K562 (cell line): ENCODE data around the gene IGF1R. TPM values are rescaled to one million over a fixed set of nuclear protein-coding genes. Genes with fewer than 3 reads are reported as not detected.

Experiments used
- ATAC-seq: fragments of 200-7000 bp; cut with Tn5 transposase; 3 replicates; pipeline ENCODE4 v1.9.1; 2020; ENCODE audit warnings: moderate library complexity
- BruUV-seq: library from RNA; stranded (reverse); fragments of 400-500 nt; replicated peaks from 2 replicates; lab custom pipeline; 2021; lab: Mats Ljungman, UMichigan
- CTCF ChIA-PET: fragments of 300-600 bp; formaldehyde crosslinking; extraction: SDS; loops from one replicate; lab custom pipeline; 2021; ENCODE audit warnings: low intra/inter-chr PET ratio; lab: Yijun Ruan, JAX
- POLR2A ChIA-PET: fragments of 300-600, 350-650 bp; sonication (Branson Sonifier 250); formaldehyde crosslinking; extraction: SDS; loops from one replicate; lab custom pipeline; 2021; ENCODE audit warnings: antibody characterized with exemption, inconsistent platforms; lab: Yijun Ruan, JAX
- DNase-seq, 4 experiments: peaks; one replicate each; pipeline versions ENCODE4 v3.0.0 to v3.0.0-alpha.2; 2011 to 2018; ENCODE audit warnings: low spot score in 3 of 4, mixed read lengths in 3 of 4; ENCODE audit errors: extremely low read depth in 1 of 4
- FAIRE-seq: peaks from 2 replicates; lab custom pipeline; 2011; peaks lifted over from hg19 to GRCh38; lab: Jason Lieb, UNC
- H2AFZ ChIP-seq: 2 replicates; pipeline ENCODE4 v1.6.0; 2011; ENCODE audit warnings: low read depth, low read length, control low read depth, inconsistent platforms
- H3K27ac ChIP-seq: fragments of 200-600 bp; 3 replicates; pipeline ENCODE4 v1.8.0; 2011; ENCODE audit warnings: low read depth, mild to moderate bottlenecking, control low read depth, inconsistent platforms, low read length, moderate library complexity, mixed read lengths; ENCODE audit errors: extremely low read depth
- H3K27me3 ChIP-seq, 2 experiments: fragments of 300-600 bp in 1 of 2; 2 replicates in 1 of 2; 3 replicates in 1 of 2; pipeline versions ENCODE4 v1.6.0 to v1.8.0; 2011; ENCODE audit warnings: inconsistent platforms in 2 of 2, low read length in 2 of 2, mild to moderate bottlenecking in 1 of 2, mixed read lengths in 1 of 2, moderate library complexity in 1 of 2; ENCODE audit not compliant: control insufficient read depth in 2 of 2, insufficient read depth in 2 of 2
- H3K36me3 ChIP-seq: fragments of 300-600 bp; 3 replicates; pipeline ENCODE4 v1.8.0; 2011; ENCODE audit warnings: mild to moderate bottlenecking, low read length, inconsistent platforms; ENCODE audit not compliant: control insufficient read depth, insufficient read depth
- H3K4me1 ChIP-seq, 2 experiments: fragments of 200-600 bp in 1 of 2; replicated peaks in 1 of 2; 2 replicates in 1 of 2; 3 replicates in 1 of 2; pipeline versions ENCODE4 v1.5.1 to v1.8.0; 2011; ENCODE audit warnings: inconsistent platforms in 2 of 2, low read length in 2 of 2, mild to moderate bottlenecking in 1 of 2, mixed read lengths in 1 of 2, moderate library complexity in 1 of 2; ENCODE audit not compliant: control insufficient read depth in 2 of 2, insufficient read depth in 2 of 2
- H3K4me2 ChIP-seq: 2 replicates; pipeline ENCODE4 v1.6.1; 2011; ENCODE audit warnings: low read length, control low read depth, inconsistent platforms, mixed read lengths; ENCODE audit not compliant: insufficient read depth
- H3K4me3 ChIP-seq: fragments of 200-600 bp; sonication (generic), shearing (Covaris generic); 2 replicates; pipeline ENCODE4 v1.5.1; 2016; ENCODE audit warnings: control low read depth, inconsistent platforms
- H3K79me2 ChIP-seq: fragments of 200-600 bp; 3 replicates; pipeline ENCODE4 v1.8.0; 2011; ENCODE audit warnings: low read length, inconsistent platforms; ENCODE audit not compliant: control insufficient read depth, insufficient read depth
- H3K9ac ChIP-seq, 2 experiments: 2 replicates each; pipeline versions ENCODE4 v1.6.0 to v1.6.1; 2011; ENCODE audit warnings: low read depth in 2 of 2, low read length in 2 of 2, control low read depth in 1 of 2, inconsistent platforms in 1 of 2, mild to moderate bottlenecking in 1 of 2, mixed read lengths in 1 of 2; ENCODE audit not compliant: insufficient read depth in 1 of 2
- H3K9me1 ChIP-seq: one replicate; pipeline ENCODE4 v1.6.0; 2011; ENCODE audit warnings: inconsistent platforms, mild to moderate bottlenecking, low read length, moderate library complexity; ENCODE audit not compliant: control insufficient read depth, insufficient read depth
- H3K9me3 ChIP-seq: replicated peaks from 2 replicates; pipeline ENCODE4 v1.5.1; 2011; ENCODE audit warnings: low read depth, low read length, inconsistent platforms; ENCODE audit not compliant: control insufficient read depth, insufficient read depth
- H4K20me1 ChIP-seq: replicated peaks from 2 replicates; pipeline ENCODE4 v1.6.1; 2011; ENCODE audit warnings: low read length, inconsistent platforms, mixed read lengths; ENCODE audit not compliant: control insufficient read depth, insufficient read depth
- ETV6 ChIP-seq, 3 experiments: fragments of 150-350 bp in 1 of 3; sonication (generic) in 1 of 3; formaldehyde crosslinking in 1 of 3; IDR thresholded peaks; 2 replicates each; pipeline versions ENCODE4 v1.6.1 to v1.8.0; 2014 to 2022; ENCODE audit warnings: borderline replicate concordance in 2 of 3, low read depth in 2 of 3, antibody characterized with exemption in 1 of 3, low read length in 1 of 3, mild to moderate bottlenecking in 1 of 3, missing genetic modification reagents in 1 of 3
- WGBS: fragments of 100-300 bp; shearing (Covaris generic); methylation state at CpG from one replicate; pipeline ENCODE4 v1.1.6; 2016; ENCODE audit warnings: low coverage, mixed read lengths; ENCODE audit not compliant: insufficient coverage; ENCODE audit errors: missing lambda C conversion rate; 5-methylcytosine and 5-hydroxymethylcytosine counted together
- in situ Hi-C: fragments of 300-500 bp; cut with MboI; formaldehyde crosslinking; loops from 4 replicates; pipeline ENCODE4 v1.15.0; 2018; ENCODE audit warnings: inconsistent platforms, mixed read lengths
- intact Hi-C: fragments of 100-400 bp; cut with micrococcal nuclease; formaldehyde crosslinking; loops from 2 replicates; pipeline ENCODE4 v1.14.2; 2022
- polyA plus RNA-seq, 8 experiments: library from polyadenylated mRNA; depleted of rRNA in 4 of 8; stranded (reverse) in 5 of 8; unstranded in 3 of 8; fragments of >200 nt; fragmentation: Nextera tagmentation in 2 of 8; fragmentation: Illumina TruSeq in 1 of 8; extraction: Ambion mirVana in 2 of 8; extraction: Trizol in 1 of 8; gene quantifications; 2 replicates each; pipeline versions ENCODE4 v1.2.1 to v1.2.3, GENCODE V29; 2011 to 2014; ENCODE audit warnings: inconsistent platforms in 1 of 8, missing spikeins in 1 of 8
- total RNA-seq, 7 experiments: library from RNA; depleted of rRNA in 6 of 7; stranded (reverse); fragments of >200 nt in 6 of 7; fragmentation: Illumina TruSeq in 2 of 7; extraction: Trizol in 2 of 7; gene quantifications; 2 replicates each; pipeline versions ENCODE4 v1.2.1 to v1.2.3, GENCODE V29; 2011 to 2021; ENCODE audit warnings: low replicate concordance in 1 of 7
- TF ChIP-seq, protein P1 (sequence below): fragments of 250-450 bp; sonication (Bioruptor Pico); IDR thresholded peaks from 2 replicates; pipeline ENCODE4 v1.8.0; 2021; ENCODE audit warnings: borderline replicate concordance, mild to moderate bottlenecking, moderate library complexity; ENCODE audit not compliant: poor library complexity, severe bottlenecking
- TF ChIP-seq, protein P2 (sequence below): sonication (generic); formaldehyde crosslinking; IDR thresholded peaks from 2 replicates; pipeline ENCODE4 v1.8.0; 2022; ENCODE audit warnings: missing genetic modification reagents, mild to moderate bottlenecking, borderline replicate concordance

The IGF1R gene
- total and polyA plus RNA-seq, 9 of the 15 experiments (the other 6 are each of a cell fraction or from before 2014, with no cell fraction given), result 0.35 to 8.0 (median 1.6) TPM

DNA sequence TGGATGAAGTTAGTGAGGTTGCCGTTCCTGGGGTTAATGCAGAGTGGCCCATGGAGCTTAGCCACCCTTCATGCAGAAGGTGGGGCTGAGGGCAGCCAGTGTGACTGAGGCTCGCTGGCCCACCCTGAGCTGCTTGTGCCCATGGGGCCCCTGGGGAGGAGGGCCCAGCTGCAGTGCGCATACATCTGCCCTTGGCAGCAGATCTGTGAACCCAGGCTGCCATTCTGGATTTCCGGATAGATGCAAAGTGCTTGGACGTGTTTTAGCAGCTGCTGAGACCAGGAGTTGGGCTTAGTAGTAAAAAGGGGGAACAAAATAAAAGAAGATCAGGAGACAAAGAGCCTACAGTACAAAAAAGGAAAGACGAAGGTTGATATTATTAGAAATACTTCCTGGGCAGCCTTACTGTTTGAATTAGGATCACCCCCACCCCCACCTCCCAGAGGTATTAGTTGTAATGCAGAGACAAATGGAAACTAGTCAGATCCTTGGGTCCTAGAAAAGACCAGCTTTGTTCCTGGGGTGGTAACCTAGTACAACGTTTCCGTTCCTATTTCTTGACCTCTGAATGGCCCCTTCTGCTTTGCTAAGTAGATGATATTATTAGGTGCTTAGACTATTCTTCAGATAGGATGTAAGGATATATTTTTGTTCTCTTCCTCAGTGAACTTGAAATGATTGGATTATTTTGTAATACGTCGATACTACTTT, 70.2 kb downstream of the IGF1R start:
- Histone ChIP-seq H3K9ac (no peak overlapping the region), H3K9me3 (no peaks in the 10 kb centered on the region), H3K4me2 (no peak overlapping the region), H4K20me1 (peaks cover 40% of the 10 kb centered on the region), H2AFZ (no peak overlapping the region), H3K36me3 (no peaks in the 10 kb centered on the region), H3K27me3 (peaks cover 7 to 58% of the 10 kb centered on the region in 2 experiments), H3K4me1 (no peaks in the 10 kb centered on the region), H3K27ac (no peak overlapping the region), H3K79me2 (no peaks in the 10 kb centered on the region), H3K9me1 (no peaks in the 10 kb centered on the region), H3K4me3 (no peak overlapping the region)
- in situ Hi-C loops (no loop called here), intact Hi-C loops (no loop called here)
- FAIRE-seq (no peak), ATAC-seq (no peak), DNase-seq (no peak)
- ChIA-PET POLR2A (interaction anchor here (0.7 kb wide), 1 partner anchor 62 kb away, joined by 3 read pairs; no protein-coding TSS in a partner anchor), CTCF (no interaction called here)
- no TSS peak for BruUV-seq
- TF ChIP-seq, protein P1, sequence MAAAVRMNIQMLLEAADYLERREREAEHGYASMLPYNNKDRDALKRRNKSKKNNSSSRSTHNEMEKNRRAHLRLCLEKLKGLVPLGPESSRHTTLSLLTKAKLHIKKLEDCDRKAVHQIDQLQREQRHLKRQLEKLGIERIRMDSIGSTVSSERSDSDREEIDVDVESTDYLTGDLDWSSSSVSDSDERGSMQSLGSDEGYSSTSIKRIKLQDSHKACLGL, result no peak
- TF ChIP-seq ETV6 (IDR thresholded peaks at IDR 0.05; ENCODE audit: borderline replicate concordance in 1 of 2, low read depth in 2 of 2, low read length in 1 of 2) (no peak), ETV6 (CRISPR knock-in tag; IDR thresholded peaks at IDR 0.05; ENCODE audit: borderline replicate concordance) (no peak)
- TF ChIP-seq, protein P2, sequence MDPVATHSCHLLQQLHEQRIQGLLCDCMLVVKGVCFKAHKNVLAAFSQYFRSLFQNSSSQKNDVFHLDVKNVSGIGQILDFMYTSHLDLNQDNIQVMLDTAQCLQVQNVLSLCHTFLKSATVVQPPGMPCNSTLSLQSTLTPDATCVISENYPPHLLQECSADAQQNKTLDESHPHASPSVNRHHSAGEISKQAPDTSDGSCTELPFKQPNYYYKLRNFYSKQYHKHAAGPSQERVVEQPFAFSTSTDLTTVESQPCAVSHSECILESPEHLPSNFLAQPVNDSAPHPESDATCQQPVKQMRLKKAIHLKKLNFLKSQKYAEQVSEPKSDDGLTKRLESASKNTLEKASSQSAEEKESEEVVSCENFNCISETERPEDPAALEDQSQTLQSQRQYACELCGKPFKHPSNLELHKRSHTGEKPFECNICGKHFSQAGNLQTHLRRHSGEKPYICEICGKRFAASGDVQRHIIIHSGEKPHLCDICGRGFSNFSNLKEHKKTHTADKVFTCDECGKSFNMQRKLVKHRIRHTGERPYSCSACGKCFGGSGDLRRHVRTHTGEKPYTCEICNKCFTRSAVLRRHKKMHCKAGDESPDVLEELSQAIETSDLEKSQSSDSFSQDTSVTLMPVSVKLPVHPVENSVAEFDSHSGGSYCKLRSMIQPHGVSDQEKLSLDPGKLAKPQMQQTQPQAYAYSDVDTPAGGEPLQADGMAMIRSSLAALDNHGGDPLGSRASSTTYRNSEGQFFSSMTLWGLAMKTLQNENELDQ (CRISPR knock-in tag), result no peak
- 2% methylated on average over 10 of the region's 10 CpGs for WGBS
